HT1080 (cell line): ENCODE measurements around the gene LHFPL3. TPM values are rescaled to one million over a fixed set of nuclear protein-coding genes. Genes with fewer than 3 reads are reported as not detected.

Experiments
- small RNA-seq: library from RNA; depleted of rRNA; stranded (forward); fragments of <200 nt; gene quantifications from one replicate; pipeline ENCODE3, GENCODE V24; 2014
- total RNA-seq: library from RNA; depleted of rRNA; stranded (reverse); fragments of >200 nt; shearing (Covaris generic); gene quantifications from 2 replicates; pipeline ENCODE4 v1.2.3, GENCODE V29; 2014; rRNA removed

LHFPL3 gene
- total RNA-seq, 1 experiment from 2014 or later: not detected

Small RNA genes lying within 50 kb of the gene (small RNA-seq; reads per million reads assigned to genes)
- gene RN7SL8P: not detected

Other genes starting within 250 kb of the LHFPL3 start
- 32.8 and 58.7 TPM in 2 replicates for gene ORC5, start 120.6 kb upstream of the LHFPL3 start, total RNA-seq